Parathyroid adenoma (tissue), 2 donors: ENCODE measurements around the gene FLT1.

Experiments used
- H2AFZ ChIP-seq: fragments of 300-600 bp; sonication (generic); one replicate; pipeline ENCODE4 v1.7.0; 2017; ENCODE audit warnings: antibody characterized with exemption, mild to moderate bottlenecking
- H3K27ac ChIP-seq: fragments of 300-600 bp; sonication (generic); one replicate; pipeline ENCODE4 v1.7.0; 2017
- H3K27me3 ChIP-seq: fragments of 300-600 bp; sonication (generic); one replicate; pipeline ENCODE4 v1.7.0; 2017; ENCODE audit warnings: low read length; ENCODE audit not compliant: control insufficient read depth, insufficient read depth
- H3K36me3 ChIP-seq: fragments of 300-600 bp; sonication (generic); one replicate; pipeline ENCODE4 v1.7.0; 2017; ENCODE audit warnings: low read length; ENCODE audit not compliant: control insufficient read depth, insufficient read depth
- H3K4me1 ChIP-seq: fragments of 300-600 bp; sonication (generic); one replicate; pipeline ENCODE4 v1.7.0; 2017; ENCODE audit warnings: control low read depth
- H3K4me2 ChIP-seq: fragments of 300-600 bp; sonication (generic); one replicate; pipeline ENCODE4 v1.7.0; 2017; ENCODE audit warnings: low read length
- H3K4me3 ChIP-seq: fragments of 300-600 bp; sonication (generic); one replicate; pipeline ENCODE4 v1.7.0; 2017; ENCODE audit warnings: low read depth, low read length
- H3K79me2 ChIP-seq: fragments of 300-600 bp; sonication (generic); one replicate; pipeline ENCODE4 v1.7.0; 2017; ENCODE audit warnings: control low read depth
- H3K9ac ChIP-seq: fragments of 300-600 bp; sonication (generic); one replicate; pipeline ENCODE4 v1.7.0; 2017; ENCODE audit warnings: mild to moderate bottlenecking
- H3K9me3 ChIP-seq: fragments of 300-600 bp; sonication (generic); one replicate; pipeline ENCODE4 v1.7.0; 2017; ENCODE audit warnings: low read length; ENCODE audit not compliant: control insufficient read depth
- TF ChIP-seq, protein P1 (sequence below): fragments of 300-600 bp; sonication (generic); IDR thresholded peaks from one replicate; pipeline ENCODE4 v1.7.0; 2017; ENCODE audit warnings: antibody characterized with exemption, mild to moderate bottlenecking
- donor health status: primary hyperparathyroidism.

Gene FLT1

GRCh38 chr13:28392428-28392827 lies 102.5 kb downstream of the FLT1 start:
- TF ChIP-seq, protein P1, sequence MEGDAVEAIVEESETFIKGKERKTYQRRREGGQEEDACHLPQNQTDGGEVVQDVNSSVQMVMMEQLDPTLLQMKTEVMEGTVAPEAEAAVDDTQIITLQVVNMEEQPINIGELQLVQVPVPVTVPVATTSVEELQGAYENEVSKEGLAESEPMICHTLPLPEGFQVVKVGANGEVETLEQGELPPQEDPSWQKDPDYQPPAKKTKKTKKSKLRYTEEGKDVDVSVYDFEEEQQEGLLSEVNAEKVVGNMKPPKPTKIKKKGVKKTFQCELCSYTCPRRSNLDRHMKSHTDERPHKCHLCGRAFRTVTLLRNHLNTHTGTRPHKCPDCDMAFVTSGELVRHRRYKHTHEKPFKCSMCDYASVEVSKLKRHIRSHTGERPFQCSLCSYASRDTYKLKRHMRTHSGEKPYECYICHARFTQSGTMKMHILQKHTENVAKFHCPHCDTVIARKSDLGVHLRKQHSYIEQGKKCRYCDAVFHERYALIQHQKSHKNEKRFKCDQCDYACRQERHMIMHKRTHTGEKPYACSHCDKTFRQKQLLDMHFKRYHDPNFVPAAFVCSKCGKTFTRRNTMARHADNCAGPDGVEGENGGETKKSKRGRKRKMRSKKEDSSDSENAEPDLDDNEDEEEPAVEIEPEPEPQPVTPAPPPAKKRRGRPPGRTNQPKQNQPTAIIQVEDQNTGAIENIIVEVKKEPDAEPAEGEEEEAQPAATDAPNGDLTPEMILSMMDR: no peak

GRCh38 chr13:28387740-28388501 lies 107.0 kb downstream of the FLT1 start:
- Histone ChIP-seq H3K9me3 (no peaks in the 10 kb centered on the region), H3K27ac (no peak overlapping the region), H3K4me2 (no peak overlapping the region), H3K9ac (no peak overlapping the region), H2AFZ (no peak overlapping the region), H3K27me3 (no peaks in the 10 kb centered on the region), H3K4me1 (no peaks in the 10 kb centered on the region), H3K4me3 (no peak overlapping the region), H3K36me3 (no peaks in the 10 kb centered on the region), H3K79me2 (no peaks in the 10 kb centered on the region)
- TF ChIP-seq, protein P1: no peak

More at GRCh38 chr13:28392428-28392827, 102.5 kb downstream of the FLT1 start:
- H3K36me3 ChIP-seq: no peaks in the 10 kb centered on the region
- no peaks in the 10 kb centered on the region for H3K9me3 ChIP-seq
- no peaks in the 10 kb centered on the region for H3K27me3 ChIP-seq
- H3K4me1 ChIP-seq: no peaks in the 10 kb centered on the region
- no peak overlapping the region for H2AFZ ChIP-seq
- no peak overlapping the region for H3K4me3 ChIP-seq
- no peak overlapping the region for H3K9ac ChIP-seq
- H3K79me2 ChIP-seq: no peaks in the 10 kb centered on the region
- no peak overlapping the region for H3K4me2 ChIP-seq
- H3K27ac ChIP-seq: peak overlapping the region; percentile 13

GRCh38 chr13:28385362-28385761 lies 109.6 kb downstream of the FLT1 start:
- no peaks in the 10 kb centered on the region for H3K9me3 ChIP-seq
- H3K4me1 ChIP-seq: no peaks in the 10 kb centered on the region
- H3K27me3 ChIP-seq: no peaks in the 10 kb centered on the region
- H3K4me3 ChIP-seq: no peak overlapping the region
- H3K27ac ChIP-seq: no peak overlapping the region
- no peaks in the 10 kb centered on the region for H3K79me2 ChIP-seq
- no peak overlapping the region for H3K4me2 ChIP-seq
- H3K36me3 ChIP-seq: no peaks in the 10 kb centered on the region
- no peak overlapping the region for H2AFZ ChIP-seq
- TF ChIP-seq, protein P1: no peak
- H3K9ac ChIP-seq: no peak overlapping the region

DNA sequence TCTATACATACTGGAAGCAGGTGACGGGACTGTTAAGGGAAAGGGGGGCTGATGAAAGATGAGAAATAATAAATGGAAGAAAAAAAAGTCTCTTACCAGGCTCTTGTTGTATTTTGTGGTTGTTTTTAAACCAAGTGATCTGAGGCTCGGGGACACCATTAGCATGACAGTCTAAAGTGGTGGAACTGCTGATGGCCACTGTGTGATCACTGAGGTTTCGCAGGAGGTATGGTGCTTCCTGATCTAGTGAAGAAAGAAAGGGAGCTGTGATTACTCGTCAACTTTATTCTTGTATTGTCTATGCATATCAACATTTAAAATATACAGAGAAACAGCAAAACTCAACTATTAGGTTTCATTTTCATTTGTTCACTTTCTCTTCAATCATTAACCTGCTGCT lies 110.1 kb downstream of the FLT1 start:
- Histone ChIP-seq H3K4me3 (no peak overlapping the region), H3K79me2 (no peaks in the 10 kb centered on the region), H3K27ac (no peak overlapping the region), H3K36me3 (no peaks in the 10 kb centered on the region), H3K9me3 (no peaks in the 10 kb centered on the region), H3K4me2 (no peak overlapping the region), H3K9ac (no peak overlapping the region), H2AFZ (no peak overlapping the region), H3K4me1 (no peaks in the 10 kb centered on the region), H3K27me3 (no peaks in the 10 kb centered on the region)
- TF ChIP-seq, protein P1: no peak

DNA sequence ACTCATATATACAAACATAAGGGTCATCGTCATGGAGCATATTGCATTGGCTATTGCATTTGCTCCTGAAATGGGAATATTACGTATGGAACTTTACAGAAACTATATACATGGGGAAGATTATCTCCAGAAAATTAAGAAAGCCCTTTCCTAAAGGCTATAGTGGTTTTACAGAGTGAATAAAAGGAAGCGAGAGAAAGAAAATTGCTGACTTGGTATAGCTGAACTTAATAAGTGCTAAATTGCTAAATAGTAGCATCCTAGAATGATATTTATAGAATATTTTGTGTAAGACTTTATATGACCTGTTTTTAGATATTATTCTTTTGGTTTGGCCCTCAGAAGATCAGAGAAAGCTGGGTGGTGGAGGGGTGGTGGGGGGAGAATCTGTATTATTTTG lies 114.6 kb downstream of the FLT1 start:
- Histone ChIP-seq H3K27ac (no peak overlapping the region), H3K4me2 (no peak overlapping the region), H3K27me3 (no peaks in the 10 kb centered on the region), H3K4me1 (no peaks in the 10 kb centered on the region), H2AFZ (no peak overlapping the region), H3K9me3 (no peaks in the 10 kb centered on the region), H3K4me3 (no peak overlapping the region), H3K36me3 (no peaks in the 10 kb centered on the region), H3K79me2 (no peaks in the 10 kb centered on the region), H3K9ac (no peak overlapping the region)
- TF ChIP-seq, protein P1: no peak
